Subcutaneous abdominal adipose tissue (tissue), 5 donors: ENCODE measurements around the gene MUC5AC.

Experiments used
- H3K27ac ChIP-seq: one replicate; pipeline ENCODE4 v1.7.0; 2013; ENCODE audit warnings: low read depth, mild to moderate bottlenecking, inconsistent platforms, low read length, moderate library complexity
- H3K27me3 ChIP-seq, 5 donors: one replicate each; pipeline ENCODE4 v1.7.0; 2013; ENCODE audit warnings: low read length in 5 of 5, inconsistent platforms in 1 of 5; ENCODE audit not compliant: control insufficient read depth in 5 of 5, insufficient read depth in 4 of 5
- H3K36me3 ChIP-seq, 5 donors: one replicate each; pipeline ENCODE4 v1.7.0; 2013; ENCODE audit warnings: low read length in 5 of 5; ENCODE audit not compliant: control insufficient read depth in 5 of 5, insufficient read depth in 5 of 5
- H3K4me1 ChIP-seq, 5 donors: one replicate each; pipeline ENCODE4 v1.7.0; 2013; ENCODE audit warnings: low read length in 5 of 5, mild to moderate bottlenecking in 3 of 5, moderate library complexity in 1 of 5; ENCODE audit not compliant: control insufficient read depth in 5 of 5, insufficient read depth in 5 of 5
- H3K4me3 ChIP-seq, 5 donors: one replicate each; pipeline ENCODE4 v1.7.0; 2013; ENCODE audit warnings: low read length in 5 of 5, low read depth in 1 of 5
- H3K9ac ChIP-seq, 5 donors: one replicate each; pipeline ENCODE4 v1.7.0; 2013; ENCODE audit warnings: low read length in 5 of 5, mild to moderate bottlenecking in 4 of 5, moderate library complexity in 3 of 5
- H3K9me3 ChIP-seq, 5 donors: one replicate each; pipeline ENCODE4 v1.7.0; 2013; ENCODE audit warnings: low read length in 5 of 5; ENCODE audit not compliant: control insufficient read depth in 5 of 5
- donor health status: healthy.
- donor health status: healthy.
- donor health status: healthy.
- donor health status: healthy.
- donor health status: healthy.

Gene MUC5AC

DNA sequence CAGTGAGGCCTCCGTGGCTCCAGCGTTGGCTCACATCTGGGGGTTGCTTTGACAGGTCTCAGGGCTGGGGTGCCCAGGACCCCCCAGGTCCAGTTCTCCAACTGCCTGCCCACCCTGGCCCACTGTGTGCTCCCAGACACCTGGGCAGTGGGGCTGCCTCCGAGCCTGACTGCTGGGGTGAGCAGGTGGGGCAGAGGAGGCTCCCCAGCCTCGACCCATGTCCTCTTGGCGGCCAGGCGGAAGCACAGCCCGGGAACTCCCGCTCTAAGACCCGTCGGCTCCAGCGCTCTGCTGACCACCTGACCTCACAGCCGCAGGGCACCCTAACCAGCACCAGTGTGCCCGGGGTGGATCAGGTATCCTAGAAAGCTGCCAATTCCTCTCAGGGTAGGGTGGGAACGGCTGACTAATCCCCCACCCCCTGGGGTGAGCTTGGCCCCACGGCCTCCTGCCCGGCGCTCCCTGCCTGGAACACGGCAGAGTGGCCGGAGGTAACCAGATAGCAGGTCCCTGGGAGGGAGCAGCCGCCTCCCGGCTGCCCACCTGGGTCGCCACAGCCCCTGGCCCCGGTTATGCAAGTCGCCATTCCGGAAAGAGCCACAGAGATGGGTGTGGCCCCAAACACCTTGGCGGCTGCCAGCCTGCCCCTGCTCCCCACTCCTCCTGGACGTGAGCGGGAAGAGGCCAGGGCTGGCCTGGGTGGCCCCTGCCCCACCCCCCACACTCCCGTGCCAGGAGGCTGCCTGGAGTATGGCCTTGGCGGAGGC lies 45.9 kb downstream of the MUC5AC start:
- Histone ChIP-seq H3K4me1 (peaks cover 0 to 4% (median 0%) of the 10 kb centered on the region in 5 donors), H3K9ac (no peak overlapping the region), H3K9me3 (no peaks in the 10 kb centered on the region), H3K27me3 (peaks cover 18 to 46% (median 29%) of the 10 kb centered on the region in 5 donors), H3K4me3 (no peak overlapping the region), H3K27ac (no peak overlapping the region), H3K36me3 (no peaks in the 10 kb centered on the region)

GRCh38 chr11:1204381-1205101 lies 46.8 kb downstream of the MUC5AC start:
- peaks cover 0 to under 1% (median 0%) of the 10 kb centered on the region in 5 donors for H3K9me3 ChIP-seq
- H3K9ac ChIP-seq, result no peak overlapping the region
- no peak overlapping the region for H3K4me3 ChIP-seq
- H3K4me1 ChIP-seq, result peaks cover 0 to 4% (median 0%) of the 10 kb centered on the region in 5 donors
- H3K27ac ChIP-seq, result no peak overlapping the region
- peaks cover 13 to 39% (median 22%) of the 10 kb centered on the region in 5 donors for H3K27me3 ChIP-seq
- H3K36me3 ChIP-seq, result no peaks in the 10 kb centered on the region

GRCh38 chr11:1205121-1205986 lies 47.6 kb downstream of the MUC5AC start:
- no peaks in the 10 kb centered on the region for H3K36me3 ChIP-seq
- H3K27ac ChIP-seq, result no peak overlapping the region
- no peak overlapping the region for H3K9ac ChIP-seq
- H3K4me1 ChIP-seq, result peaks cover 0 to 4% (median 0%) of the 10 kb centered on the region in 5 donors
- peaks cover 0 to 5% (median 0%) of the 10 kb centered on the region in 5 donors for H3K9me3 ChIP-seq
- H3K27me3 ChIP-seq, result peaks cover 10 to 32% (median 18%) of the 10 kb centered on the region in 5 donors
- H3K4me3 ChIP-seq, result no peak overlapping the region

- no peak overlapping the region for H3K4me3 ChIP-seq
- H3K9ac ChIP-seq, result no peak overlapping the region
- H3K27ac ChIP-seq, result no peak overlapping the region
- no peaks in the 10 kb centered on the region for H3K36me3 ChIP-seq
- peaks cover 8 to 27% (median 17%) of the 10 kb centered on the region in 5 donors for H3K27me3 ChIP-seq
- peaks cover 0 to 8% (median 0%) of the 10 kb centered on the region in 5 donors for H3K9me3 ChIP-seq
- H3K4me1 ChIP-seq, result peaks cover 0 to 4% (median 0%) of the 10 kb centered on the region in 5 donors
Measured at GRCh38 chr11:1205987-1206331, 48.2 kb downstream of the MUC5AC start.

DNA sequence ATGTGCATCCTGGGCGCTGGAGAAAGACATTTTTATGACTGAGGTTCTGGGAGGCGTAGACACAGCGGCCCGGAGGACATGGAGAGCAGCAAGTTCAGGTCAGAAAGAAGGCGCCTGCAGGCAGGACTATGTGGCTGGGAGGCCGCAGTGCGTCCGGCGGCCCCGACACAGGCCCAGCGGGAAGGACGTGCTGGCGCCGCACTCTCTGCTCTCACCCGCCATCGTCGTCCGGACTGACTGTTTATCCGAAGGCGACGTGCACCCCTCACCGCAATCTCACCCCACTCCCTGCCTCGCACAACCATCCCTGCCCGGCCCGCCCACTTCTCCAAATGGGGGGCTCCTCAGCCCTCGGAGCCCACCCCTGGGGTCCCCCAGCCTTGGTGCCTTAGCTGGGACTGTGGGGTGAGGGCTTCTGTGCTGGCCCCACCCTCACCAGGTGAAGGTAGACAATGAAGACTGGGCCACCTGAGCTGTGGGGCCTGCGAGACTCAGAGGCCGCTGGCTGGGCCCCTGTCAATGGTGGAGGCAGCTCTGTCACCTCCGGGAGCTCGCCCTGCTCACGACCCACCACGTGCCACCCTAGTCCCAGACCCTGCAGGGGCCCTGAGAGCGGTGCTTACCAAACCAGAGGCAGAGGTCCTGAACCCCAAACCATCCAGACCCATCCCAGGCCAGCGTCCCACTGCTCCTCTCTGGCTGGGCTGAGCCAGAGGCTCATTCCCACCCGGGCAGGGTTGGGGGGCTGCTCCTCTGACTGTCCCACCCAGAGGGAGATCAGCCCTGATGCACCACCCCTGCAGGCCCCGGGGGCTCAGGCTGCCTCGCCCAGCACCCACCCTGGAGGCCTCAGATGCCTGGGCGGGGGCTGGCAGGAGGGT lies 48.9 kb downstream of the MUC5AC start:
- Histone ChIP-seq H3K9ac (no peak overlapping the region), H3K4me1 (peaks cover 0 to 4% (median 0%) of the 10 kb centered on the region in 5 donors), H3K36me3 (no peaks in the 10 kb centered on the region), H3K27me3 (peaks cover 8 to 27% (median 17%) of the 10 kb centered on the region in 5 donors), H3K27ac (no peak overlapping the region), H3K9me3 (peaks cover 0 to 14% (median 3%) of the 10 kb centered on the region in 5 donors), H3K4me3 (no peak overlapping the region)

DNA sequence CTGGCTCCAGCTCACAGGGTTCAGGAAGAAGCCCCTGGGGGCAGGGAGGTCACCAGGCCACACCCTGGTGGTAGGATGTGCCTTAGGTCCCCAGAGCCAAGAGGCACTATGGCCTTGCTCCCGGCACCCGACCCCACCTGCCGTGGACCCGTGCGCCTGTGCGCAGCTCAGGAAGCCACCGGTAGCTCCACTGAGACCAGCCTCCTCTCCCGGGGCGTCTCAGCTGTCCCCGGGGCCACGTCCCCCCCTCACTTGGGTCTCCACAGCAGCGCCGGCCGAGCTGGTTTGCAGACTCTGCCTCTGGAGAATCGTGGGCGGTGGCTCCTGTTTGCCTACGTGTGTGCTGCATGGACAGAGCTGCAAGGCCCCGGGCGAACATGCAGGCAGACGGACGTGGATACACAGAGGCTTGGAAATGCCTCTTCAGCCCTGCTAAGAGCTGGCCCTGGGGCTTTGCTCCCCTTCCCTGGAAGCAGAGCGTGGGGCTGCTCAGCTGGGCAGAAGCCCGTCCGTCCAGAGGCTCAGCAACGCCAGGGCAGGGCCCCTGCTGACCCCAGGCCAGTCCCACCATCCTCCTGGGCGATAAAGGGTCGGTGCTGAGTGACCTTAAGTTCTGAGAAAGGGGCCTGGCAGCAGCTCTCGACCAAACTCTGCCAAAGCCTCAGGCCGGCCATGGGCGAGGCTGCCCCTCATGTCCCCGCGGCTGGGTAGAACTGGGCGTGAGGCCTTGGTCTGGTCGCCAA lies 49.8 kb downstream of the MUC5AC start:
- Histone ChIP-seq H3K27me3 (peaks cover 8 to 24% (median 17%) of the 10 kb centered on the region in 5 donors), H3K4me1 (peaks cover 0 to 4% (median 0%) of the 10 kb centered on the region in 5 donors), H3K9me3 (peaks cover 2 to 22% (median 11%) of the 10 kb centered on the region in 5 donors), H3K4me3 (no peak overlapping the region), H3K27ac (no peak overlapping the region), H3K36me3 (no peaks in the 10 kb centered on the region), H3K9ac (no peak overlapping the region)

GRCh38 chr11:1208144-1208393 lies 50.3 kb downstream of the MUC5AC start:
- no peak overlapping the region for H3K9ac ChIP-seq
- peaks cover 2 to 25% (median 11%) of the 10 kb centered on the region in 5 donors for H3K9me3 ChIP-seq
- H3K4me1 ChIP-seq, result peaks cover 0 to 3% (median 0%) of the 10 kb centered on the region in 5 donors
- no peak overlapping the region for H3K4me3 ChIP-seq
- H3K36me3 ChIP-seq, result no peaks in the 10 kb centered on the region
- peaks cover 8 to 23% (median 17%) of the 10 kb centered on the region in 5 donors for H3K27me3 ChIP-seq
- H3K27ac ChIP-seq, result no peak overlapping the region

DNA sequence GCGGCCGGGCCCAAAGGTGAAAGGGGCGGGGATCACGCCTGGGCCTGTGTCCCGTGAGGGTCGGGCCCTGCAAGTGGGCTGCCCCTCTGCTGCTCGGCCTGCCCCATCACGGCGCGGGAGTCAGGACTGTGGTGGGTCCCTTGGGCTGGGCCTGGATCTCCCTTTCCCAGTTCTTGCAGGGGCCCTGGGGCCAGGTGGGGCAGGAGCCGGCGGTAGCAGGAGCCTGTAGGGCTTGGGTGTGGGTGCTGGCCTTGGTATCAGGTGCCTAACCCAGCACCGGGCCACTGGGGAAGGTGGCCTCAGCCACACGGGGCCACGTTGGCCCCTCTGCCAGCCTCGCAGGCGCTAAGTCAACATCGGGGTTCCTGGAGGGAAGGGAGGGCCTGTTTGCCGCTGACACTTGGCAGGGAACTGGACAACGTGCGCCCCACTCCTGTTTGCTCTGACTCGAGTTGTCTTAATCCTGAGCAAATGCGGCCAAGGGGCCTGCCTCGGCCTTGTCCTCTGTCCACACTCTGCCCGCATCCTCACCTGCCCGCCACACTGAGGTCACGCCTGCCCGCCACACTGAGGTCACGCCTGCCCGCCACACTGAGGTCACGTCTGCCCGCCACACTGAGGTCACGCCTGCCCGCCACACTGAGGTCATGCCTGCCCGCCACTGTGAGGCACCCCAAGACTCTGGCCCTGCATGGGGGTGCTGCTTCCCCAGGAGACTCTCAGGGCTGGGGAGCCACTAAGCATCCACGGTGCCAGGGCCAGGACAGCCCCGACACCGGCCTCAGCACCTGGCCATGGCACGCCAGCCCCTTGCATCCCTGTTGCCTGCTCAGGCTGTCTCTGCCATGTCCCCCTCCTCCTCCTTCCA lies 50.9 kb downstream of the MUC5AC start:
- Histone ChIP-seq H3K9ac (no peak overlapping the region), H3K27me3 (peaks cover 2 to 17% (median 13%) of the 10 kb centered on the region in 5 donors), H3K4me1 (no peaks in the 10 kb centered on the region), H3K36me3 (no peaks in the 10 kb centered on the region), H3K4me3 (no peak overlapping the region), H3K9me3 (peaks cover 2 to 27% (median 11%) of the 10 kb centered on the region in 5 donors), H3K27ac (no peak overlapping the region)
